Activated CD8-positive, alpha-beta memory T cell treated with anti-CD3 and anti-CD28 coated beads, Interleukin-2, amount 50 U/mL, for 1 hour (primary cell): ENCODE results near the gene ABI3.
"Not testable (repeated sequence)": the region's sequence is repeated elsewhere in the genome, so short reads cannot be mapped to it uniquely, and the experiment has no call there.

Source experiments
- DNase-seq: peaks from one replicate; pipeline ENCODE4 v3.0.0-alpha.2; 2020; ENCODE audit errors: extremely low read depth

The ABI3 gene, protein sequence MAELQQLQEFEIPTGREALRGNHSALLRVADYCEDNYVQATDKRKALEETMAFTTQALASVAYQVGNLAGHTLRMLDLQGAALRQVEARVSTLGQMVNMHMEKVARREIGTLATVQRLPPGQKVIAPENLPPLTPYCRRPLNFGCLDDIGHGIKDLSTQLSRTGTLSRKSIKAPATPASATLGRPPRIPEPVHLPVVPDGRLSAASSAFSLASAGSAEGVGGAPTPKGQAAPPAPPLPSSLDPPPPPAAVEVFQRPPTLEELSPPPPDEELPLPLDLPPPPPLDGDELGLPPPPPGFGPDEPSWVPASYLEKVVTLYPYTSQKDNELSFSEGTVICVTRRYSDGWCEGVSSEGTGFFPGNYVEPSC

DNA sequence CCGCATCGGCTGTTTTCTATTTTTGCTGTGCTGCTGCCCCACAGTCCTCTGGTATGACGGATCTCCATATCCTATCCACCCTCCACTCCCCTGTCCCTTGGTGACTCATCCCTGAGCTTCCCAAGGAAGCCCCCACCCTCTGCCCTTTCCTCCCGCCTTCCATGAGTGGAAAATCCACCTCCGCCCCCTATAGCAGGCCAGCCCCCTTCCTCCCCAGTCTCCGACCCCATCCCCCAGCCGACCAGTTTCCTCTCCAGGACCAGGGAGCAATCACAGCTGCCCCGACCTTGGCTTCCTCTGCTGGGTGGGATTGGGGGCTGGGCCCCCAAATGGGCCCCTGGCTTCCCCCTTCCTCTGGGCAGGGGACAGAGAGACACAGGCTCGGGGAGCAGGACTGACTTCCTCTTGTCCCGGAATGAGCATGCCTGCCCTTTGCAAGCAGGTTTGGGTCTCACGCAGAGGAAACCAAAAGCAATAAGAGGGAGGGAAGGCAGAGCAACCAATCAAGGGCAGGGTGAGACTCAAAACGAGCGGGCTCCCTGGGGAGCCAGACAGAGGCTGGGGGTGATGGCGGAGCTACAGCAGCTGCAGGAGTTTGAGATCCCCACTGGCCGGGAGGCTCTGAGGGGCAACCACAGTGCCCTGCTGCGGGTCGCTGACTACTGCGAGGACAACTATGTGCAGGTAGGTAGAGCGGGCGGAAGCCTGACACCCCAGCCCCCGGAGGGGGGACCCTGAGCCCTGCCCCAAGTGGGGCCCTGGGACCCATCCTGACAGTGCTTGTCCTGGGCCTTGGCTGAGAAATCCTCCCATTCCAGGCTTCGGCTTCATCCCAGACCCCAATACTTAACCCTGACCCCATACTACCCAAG, at the start of gene ABI3, which contains the start of gene GNGT2:
TSS of gene ABI3 (plus strand) at position 550 of the 872 bp plus-strand sequence. CDS start at position 568, 18 bp downstream.
TSS of gene GNGT2 (minus strand) at position 417 of the 872 bp plus-strand sequence. CDS start 3,152 bp downstream, outside the sequence.
- no peak for DNase-seq

DNA sequence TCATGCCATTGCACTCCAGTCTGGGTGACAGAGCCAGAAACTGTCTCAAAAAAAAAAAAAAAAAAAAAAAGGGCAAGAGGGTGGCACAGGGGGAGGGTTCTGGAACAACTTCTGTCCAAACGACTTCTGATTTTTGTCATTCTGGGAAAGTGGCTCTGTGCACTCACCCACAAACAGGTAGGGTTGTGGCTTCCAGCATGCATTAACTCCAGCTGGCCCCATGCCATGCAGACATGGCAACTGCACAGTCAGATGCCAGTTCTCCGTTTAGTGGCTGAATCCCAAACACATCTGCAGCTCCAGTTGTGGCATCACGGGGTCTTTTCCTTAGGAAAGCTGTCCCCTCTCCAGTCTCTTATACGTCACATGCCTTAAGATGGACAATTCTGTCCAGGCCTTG, 47.6 kb upstream of the ABI3 start:
- DNase-seq: no peak

DNA sequence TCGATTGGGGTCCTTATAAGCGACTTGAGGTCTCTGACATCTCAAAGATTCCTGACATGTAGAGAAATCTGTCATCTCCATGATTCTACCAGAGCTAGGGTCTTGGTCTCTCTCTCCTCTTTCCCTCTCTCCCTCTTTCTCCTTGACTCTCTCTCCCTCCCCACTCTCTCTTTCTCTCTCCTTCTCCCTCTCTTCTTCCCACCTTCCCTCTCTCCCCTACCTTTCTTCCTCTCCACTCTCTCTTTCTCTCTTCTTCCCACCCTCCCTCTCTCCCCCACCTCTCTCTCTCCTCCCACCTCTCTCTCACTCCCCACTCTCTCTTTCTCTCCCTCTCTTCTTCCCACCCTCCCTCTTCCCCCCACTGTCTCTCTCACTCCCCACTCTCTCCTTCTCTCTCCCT, 45.4 kb upstream of the ABI3 start:
- DNase-seq: no peak

DNA sequence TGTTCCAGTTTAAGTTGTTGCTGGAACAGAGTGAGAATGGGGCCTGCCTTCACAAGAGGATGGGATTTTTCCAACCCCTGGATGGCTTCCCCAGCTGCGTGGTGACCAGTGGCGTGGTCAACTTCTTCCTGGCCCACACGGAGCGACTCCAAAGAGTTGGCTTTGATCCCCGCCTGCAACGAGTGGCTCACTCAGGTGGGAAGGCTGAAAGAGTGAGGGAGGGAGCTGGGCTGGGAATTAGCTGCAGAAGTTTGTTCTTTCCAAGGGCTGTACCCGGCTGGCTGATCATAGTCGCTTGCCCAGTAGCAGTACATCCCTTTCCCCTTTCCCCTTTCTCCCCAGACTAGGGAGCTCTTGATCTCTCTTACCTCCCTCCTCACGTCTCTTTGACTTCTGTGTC, 41.8 kb upstream of the ABI3 start:
- no peak for DNase-seq

DNA sequence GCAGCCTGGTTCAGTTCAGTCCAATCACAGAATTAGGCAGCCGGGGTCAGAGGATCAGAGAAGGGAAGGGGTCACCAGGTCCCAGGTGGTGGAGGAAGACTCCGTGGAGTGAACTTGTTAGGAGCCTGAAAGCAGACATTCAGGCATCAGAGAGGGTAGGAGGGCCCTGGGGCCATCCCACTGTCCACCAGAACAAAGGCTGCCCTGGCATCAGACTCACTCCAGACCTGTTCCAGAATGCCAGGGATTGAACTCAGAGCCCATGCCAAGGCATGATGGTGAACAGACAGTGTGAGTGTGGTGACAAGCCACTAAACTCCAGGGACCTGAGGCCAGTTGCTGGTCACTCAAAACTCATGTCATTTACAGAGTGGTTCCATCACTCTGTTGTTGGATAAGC, 40.3 kb upstream of the ABI3 start:
- DNase-seq: no peak

DNA sequence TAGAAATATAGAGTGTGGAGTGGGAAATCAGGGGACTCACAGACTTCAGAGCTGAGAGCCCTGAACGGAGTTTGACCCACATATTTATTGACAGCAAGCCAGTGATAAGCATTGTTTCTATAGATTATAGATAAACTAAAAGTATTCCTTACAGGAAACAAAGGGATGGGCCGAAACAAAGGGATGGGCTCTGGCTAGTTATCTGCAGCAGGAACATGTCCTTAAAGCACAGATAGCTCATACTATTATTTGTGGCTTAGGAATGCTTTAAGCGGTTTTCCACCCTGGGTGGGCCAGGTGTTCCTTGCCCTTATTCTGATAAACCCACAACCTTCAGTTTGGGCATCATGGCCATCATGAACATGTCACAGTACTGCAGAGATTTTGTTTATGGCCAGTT, 39.8 kb upstream of the ABI3 start:
- DNase-seq: not testable (repeated sequence)

DNA sequence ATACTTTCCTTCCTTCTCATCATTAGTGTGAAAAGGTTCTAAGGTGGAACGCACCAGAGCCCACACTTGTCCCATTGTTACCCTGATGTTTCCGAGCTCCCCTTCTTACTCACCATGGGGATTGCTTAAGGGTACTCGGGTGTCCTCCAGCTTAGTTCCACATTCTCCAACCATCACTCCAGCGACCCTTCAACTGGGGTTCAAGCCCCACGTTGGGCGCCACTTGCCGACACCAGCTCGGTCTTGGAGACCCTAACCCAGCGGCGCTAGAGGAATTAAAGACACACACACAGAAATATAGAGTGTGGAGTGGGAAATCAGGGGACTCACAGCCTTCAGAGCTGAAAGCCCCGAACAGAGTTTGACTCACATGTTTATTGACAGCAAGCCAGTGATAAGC, 34.5 kb upstream of the ABI3 start:
- not testable (repeated sequence) for DNase-seq

DNA sequence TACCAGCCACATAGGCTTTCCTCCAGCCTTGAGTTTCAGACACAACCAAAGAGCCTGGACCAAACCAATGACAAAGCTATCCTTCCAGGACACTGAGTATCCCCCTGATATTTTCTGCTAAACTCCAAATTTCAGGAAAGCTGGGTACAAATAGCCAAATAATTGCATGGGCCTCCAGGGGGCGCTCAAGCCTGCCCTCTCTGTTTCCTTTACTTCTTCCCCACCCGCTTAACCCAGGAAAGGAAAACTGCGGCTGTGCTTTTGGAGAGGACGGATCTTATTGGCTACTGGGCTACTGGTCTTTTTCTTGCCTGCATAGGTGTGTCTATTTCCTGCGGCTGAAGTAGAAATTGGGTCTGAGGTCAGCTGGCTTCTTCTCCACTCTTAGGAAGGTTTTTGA, 30.2 kb upstream of the ABI3 start:
- DNase-seq: peak; percentile 19

DNA sequence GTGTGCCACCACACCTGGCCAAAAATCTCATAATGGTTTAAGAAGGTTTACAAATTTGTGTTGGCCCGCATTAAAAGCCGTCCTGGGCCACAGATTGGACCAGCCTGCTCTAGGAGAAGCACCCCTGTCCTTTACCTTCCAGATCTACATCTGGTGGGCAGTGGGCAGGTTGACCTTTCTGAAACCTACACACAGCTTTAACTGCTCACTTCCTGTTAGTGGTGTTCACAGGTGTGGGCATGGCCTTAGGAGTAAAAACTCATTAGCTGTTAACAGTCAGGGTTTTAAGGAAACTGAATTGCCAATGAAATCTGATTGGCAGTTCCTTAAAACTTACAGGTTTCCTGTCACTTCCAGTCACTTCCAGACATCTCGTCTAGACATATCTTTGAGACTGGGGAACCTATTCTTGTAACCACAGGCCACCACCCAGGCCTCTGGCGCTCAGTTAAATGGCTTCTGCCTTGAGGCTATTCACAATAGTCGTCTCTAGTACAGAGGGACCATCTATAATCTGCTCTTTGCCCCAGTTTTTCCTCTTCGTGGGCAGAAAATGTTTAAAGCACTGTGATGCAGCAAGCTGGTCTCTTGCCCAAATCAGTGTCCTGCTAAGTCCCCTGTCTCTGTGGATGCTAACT, 29.4 kb upstream of the ABI3 start:
- DNase-seq: no peak

DNA sequence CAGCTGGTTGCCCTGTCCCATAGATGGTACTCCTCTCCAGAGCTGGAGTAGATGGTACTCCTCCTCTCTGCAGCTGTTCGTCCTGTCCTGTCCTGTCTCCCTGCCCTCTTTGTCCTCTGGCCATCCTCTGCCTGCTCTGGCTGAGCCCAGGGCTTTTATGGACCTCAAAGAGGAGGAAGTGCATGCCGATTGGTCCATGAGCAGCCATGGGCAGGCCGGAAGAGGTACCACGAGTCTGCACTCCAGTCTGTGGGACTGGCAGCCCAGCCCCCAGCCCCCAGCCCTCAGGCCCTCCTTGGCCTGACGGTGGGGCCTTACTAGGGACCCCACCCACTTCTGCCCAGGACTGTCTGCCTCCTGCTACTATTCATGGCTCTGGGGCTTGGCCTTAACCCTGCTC, 27.2 kb upstream of the ABI3 start:
- DNase-seq: no peak

DNA sequence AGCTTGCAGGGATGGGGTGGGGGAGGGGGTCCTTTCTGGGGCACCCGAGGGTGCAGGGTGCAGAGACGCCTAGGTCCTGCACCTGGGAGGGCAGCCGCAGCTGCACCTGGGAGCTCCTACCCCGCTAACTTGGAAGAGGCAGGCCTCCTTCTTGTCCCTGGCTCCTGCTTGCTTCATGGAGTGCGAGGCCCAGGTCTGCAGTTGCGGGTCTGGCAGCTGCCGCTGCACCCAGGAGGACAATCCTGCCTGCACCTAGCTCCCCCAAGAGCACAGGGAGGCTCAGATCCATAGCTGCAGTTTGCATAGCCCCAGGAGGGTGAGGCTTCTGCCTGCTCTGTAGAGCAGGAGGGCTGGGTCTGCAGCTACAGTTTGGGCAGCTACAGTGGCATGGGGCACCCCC, 26.7 kb upstream of the ABI3 start:
- DNase-seq: no peak

DNA sequence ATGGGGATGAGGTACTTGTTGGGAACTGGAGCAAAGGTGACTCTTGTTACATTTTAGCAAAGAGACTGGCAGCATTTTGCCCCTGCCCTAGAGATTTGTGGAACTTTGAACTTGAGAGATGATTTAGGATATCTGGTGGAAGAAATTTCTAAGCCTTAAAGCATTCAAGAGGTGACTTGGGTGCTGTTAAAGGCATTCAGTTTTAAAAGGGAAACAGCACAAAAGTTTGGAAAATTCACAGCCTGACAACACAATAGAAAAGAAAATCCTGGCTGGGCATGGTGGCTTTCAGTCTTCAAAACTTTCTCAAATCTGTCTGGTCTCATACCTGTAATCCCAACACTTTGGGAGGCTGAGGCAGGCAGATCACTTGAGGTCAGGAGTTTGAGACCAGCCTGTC, 26.0 kb upstream of the ABI3 start:
- not testable (repeated sequence) for DNase-seq

DNA sequence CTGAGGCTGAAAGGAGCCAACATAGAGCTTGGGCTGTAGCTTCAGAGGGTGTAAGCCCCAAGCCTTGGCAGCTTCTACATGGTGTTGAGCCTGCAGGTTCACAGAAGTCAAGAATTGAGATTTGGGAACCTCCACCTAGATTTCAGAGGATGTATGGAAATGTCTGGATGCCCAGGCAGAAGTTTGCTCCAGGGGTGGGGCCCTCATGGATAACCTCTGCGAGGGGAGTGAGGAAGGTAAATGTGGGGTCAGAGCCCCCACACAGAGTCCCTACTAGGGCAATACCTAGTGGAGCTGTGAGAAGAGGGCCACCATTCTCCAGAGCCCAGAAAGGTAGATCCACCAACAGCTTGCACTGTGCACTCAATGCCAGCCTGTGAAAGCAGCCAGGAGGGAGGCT, 25.1 kb upstream of the ABI3 start:
- DNase-seq: not testable (repeated sequence)

DNA sequence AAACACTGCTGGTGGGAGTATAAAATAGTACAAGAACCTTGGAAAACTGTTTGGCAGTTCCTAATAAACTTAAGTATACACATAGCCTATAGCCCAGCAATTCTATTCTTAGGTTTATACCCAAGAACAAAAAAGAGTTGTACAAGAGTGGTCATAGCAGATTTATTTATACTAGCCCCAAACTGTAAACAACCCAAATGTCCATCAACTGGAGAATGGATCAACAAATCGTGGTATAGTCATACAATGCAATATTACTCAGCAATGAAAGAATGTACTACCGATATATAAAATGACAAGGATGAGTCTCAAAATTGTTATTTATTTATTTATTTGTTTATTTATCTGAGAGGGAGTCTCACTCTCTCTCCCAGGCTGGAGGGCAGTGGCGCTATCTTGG, 23.2 kb upstream of the ABI3 start:
- no peak for DNase-seq

DNA sequence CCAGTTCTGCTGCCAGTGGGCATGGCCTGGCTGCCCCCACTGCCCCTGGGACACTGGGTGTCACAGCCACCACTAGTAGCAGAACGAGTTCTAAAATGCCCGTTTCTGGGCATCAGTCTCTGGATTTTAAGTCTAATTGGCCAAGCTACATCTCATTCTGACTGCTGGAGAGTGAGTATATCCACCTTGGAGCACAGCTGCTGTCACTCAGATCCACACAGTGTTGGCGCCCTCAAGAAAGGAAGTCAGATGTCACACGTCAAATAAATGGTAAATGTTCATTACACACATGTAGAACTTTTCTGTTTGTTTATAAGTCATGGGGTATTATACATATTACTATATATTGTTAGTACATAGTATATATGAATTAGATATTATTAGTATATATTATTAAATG, 19.6 kb upstream of the ABI3 start:
- no peak for DNase-seq

DNA sequence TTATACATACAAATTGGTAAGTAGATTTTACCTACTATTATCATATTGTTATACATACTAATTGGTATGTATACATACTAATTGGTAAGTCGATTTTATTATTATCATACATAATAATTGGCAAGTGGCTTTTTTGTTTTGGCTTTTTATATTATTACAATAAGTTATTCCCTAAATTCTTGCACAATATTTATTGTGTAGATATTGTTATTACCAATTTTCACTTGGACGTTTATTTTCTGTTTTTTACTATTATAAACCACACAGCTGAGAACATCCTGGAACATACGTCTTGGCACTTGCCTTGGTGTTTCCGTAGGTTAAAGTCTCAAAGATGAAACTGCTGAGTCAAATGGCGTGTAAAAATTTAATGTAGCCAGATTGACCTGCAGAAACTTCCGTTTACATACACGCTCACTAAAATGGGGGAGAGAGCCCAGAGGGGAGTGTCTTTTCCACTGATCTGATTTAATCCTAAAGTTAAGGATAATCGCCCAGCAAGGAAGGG, 19.0 kb upstream of the ABI3 start:
- DNase-seq: no peak

DNA sequence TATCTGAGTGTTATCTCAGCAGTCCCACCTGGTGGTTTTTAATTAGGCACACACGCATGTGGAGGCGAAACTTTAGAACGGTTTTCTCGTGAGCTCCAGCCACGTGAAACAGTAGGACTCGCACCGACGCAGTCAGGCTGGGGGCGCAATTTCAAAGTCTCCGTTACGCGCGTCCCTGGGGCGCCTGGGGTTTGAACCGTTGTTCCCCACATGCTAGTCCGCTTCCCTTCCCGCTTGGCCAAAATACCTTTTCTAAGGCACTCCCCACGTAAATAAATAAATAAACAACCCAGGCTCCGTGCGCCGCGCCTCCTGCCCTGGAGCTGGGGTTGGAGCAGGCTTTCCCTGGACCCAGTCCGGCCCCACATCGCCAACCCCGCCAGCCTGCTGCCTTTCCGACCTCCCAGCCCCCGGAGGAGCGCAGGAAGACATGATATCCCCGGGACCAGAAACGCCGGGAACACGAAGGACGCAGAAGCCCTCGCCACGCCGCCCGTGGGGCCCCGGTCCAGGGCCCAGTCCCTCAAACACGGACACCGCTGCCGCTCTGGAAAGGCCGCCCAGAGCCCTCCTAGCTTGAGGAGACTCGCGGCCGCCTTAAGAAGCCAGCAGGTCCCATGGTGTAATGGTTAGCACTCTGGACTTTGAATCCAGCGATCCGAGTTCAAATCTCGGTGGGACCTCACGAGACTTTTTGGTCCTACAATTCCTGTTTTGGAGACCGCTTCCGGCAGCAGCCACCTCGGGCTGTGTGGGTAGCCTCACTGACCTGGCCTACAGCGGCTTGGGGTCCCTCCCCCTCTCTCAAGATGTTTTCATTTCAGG, 18.4 kb upstream of the ABI3 start:
- DNase-seq: peak; percentile 74

DNA sequence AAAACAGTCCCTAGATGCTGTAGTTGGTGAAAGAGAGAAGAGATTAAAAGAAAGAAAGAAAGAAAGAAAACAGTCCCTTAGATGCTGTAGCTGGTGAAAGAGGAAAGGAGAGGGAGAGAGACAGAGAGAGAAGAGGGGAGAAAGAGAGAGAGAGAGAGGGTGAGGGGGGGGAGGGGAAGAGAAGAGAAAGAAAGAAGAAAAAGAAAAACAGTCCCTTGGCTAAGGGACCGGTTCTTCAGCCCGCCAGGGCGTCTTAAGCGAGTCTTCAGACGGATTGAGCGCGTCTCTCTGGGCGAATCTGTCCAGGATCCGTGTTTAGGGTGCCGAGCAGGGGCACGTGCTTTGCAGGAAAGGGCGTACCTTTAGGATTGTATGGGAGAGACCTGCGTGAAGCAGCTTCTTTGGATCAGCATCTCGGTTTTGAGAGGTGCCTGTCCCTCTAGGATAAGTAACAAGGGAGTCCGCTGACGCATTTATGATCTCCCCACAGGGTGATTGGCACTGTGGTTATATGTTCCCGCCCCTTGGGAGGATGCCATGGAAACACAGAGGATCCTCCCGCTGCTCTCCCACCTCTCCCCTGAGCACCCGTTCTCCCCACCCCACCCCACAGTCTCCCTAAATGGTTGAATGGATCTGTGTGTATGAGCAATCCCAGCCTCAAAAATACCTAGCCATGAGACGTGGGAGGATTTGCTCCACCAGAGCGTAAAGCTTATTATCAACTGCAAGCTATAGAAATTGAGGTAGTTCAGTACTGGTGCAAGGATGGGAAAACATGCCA, 16.8 kb upstream of the ABI3 start:
- DNase-seq: no peak

DNA sequence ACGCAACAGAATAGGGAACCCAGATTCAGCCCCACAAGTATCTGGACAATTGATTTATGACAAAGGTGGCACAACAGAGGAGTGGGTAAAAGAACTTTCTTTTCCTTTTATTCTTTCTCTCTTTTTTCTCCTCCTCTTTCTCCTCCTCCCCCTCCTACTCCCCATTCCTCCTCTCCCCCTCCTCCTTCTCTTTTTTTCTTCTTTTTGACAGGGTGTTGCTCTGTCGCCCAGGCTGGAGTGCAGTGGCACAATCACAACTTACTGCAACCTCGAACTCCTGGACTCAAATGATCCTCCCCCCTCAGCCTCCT, 16.3 kb upstream of the ABI3 start:
- DNase-seq: no peak

DNA sequence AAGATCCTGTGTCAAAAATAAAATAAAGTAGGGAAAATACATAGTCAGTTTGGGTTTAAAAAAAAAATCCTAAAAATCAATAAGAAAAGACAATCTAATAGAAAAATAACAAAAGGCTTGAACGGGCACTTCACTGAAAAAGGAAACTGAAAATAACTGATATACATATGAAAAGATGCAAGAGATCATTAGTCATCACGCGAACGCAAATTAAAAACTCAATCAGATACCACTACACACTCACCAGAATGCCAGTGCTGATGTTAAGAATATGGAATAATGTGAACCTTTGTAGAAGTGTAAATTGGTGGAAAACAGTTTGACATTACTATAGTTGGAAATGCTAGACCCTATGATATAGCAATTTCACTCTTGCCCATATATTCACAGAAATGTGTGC, 14.8 kb upstream of the ABI3 start:
- no peak for DNase-seq

DNA sequence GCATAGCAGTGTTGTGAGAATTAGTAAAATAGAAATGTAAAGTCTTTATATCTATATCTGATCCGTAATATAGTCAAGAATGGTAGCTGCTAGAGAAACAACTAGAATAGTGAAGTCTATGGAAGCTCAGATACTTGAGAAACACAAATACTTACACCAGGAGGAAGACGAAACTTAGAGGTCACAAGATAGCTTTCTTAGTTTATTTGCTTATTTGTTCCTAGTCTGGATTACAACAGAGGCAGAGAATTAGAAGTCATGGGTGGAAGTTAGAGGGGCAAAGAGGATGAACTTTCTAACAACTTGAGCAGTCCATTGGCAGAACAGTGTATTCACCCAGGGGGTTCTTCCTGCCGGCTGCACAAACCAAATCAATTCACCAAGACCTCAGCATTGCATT, 14.0 kb upstream of the ABI3 start:
- no peak for DNase-seq
